Measurements from ENCODE around the gene RAPGEF4. TPM values are rescaled to one million over a fixed set of nuclear protein-coding genes. Genes with fewer than 3 reads are reported as not detected.

The RAPGEF4 gene
- total and polyA plus RNA-seq, 2 of the 13 experiments (the other 11 are each of a cell fraction or from before 2014, with no cell fraction given) = 0.78 to 0.91 TPM

DNA sequence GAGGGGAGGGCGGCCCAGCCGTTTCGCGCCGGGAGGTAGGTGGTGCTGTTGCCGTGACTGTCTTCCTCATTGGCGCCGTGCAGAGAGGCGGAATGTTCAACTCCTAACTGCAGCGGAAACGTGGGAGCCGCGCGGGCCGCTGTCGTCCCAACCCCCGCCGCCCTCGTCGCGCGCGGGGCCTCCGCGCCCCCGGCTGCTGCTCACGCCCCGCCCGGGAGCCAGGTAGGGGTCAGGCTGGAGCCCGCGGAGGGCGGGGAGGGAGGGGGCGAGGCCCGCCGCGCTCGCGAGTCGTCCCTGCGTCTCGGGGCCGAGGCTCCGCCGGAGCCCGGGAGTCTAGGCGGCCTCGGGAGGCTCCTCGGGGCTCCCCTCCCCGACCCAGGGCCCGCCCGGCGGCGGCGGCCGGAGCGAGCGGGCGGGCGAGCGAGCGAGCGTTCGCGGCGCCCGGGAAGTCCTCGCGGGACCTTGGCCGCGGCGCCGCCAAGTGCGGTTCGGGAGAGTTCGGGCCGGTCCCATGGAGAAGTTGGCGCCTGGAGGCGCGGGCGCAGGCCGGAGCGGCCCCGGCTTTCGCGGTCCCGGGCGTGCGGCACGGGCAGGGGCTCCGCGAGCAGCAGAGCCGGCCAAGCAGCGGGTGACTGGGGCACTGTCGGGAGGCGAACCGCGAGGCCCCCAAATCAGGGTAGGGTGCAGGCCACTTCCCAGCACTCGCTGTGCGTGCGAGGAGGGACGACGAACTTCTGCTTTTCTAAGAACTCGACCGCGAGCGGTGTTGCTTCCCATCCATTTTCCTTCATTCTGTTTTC is 340.3 kb downstream of the RAPGEF4 start, which contains the start of gene MAP3K20 (continued):
- TF ChIP-seq IKZF4 (CRISPR knock-in tag; IDR thresholded peaks at IDR 0.05; ENCODE audit: borderline replicate concordance, low read depth, not compliant biosample characterization) (no peak), ZNF607 (CRISPR knock-in tag; IDR thresholded peaks at IDR 0.05; ENCODE audit: borderline replicate concordance) (no peak; the same call in 1 of the 2 replicates), FOXA3 (CRISPR knock-in tag; IDR thresholded peaks at IDR 0.05) (0 out of 2 replicates have a peak, but pooled peaks have one; percentile 17), MED13 (CRISPR knock-in tag; IDR thresholded peaks at IDR 0.05) (no peak), ZNF598 (CRISPR knock-in tag; IDR thresholded peaks at IDR 0.05; ENCODE audit: borderline replicate concordance) (no peak), ZNF296 (CRISPR knock-in tag; conservative IDR thresholded peaks at IDR 0.05) (no peak), MXD4 (CRISPR knock-in tag; IDR thresholded peaks at IDR 0.05) (peak; percentile 87), ZNF430 (CRISPR knock-in tag; IDR thresholded peaks at IDR 0.05) (peak; percentile 84; the same call in 1 of the 2 replicates), ZFX (CRISPR knock-in tag; IDR thresholded peaks at IDR 0.05; ENCODE audit: low read depth) (peak; percentile 75), ZNF629 (CRISPR knock-in tag; conservative IDR thresholded peaks at IDR 0.05) (no peak), KAT2B (IDR thresholded peaks at IDR 0.05; ENCODE audit: borderline replicate concordance, low read depth, low read length) (no peak), SIN3A (IDR thresholded peaks at IDR 0.05; ENCODE audit: borderline replicate concordance, low read depth, low read length) (peak; percentile 39; the same call in 1 of the 2 replicates)
- TF ChIP-seq, protein P1, sequence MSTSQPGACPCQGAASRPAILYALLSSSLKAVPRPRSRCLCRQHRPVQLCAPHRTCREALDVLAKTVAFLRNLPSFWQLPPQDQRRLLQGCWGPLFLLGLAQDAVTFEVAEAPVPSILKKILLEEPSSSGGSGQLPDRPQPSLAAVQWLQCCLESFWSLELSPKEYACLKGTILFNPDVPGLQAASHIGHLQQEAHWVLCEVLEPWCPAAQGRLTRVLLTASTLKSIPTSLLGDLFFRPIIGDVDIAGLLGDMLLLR (CRISPR knock-in tag; IDR thresholded peaks at IDR 0.05) = peak; percentile 26; the same call in 1 of the 2 replicates
- TF ChIP-seq, protein P2, sequence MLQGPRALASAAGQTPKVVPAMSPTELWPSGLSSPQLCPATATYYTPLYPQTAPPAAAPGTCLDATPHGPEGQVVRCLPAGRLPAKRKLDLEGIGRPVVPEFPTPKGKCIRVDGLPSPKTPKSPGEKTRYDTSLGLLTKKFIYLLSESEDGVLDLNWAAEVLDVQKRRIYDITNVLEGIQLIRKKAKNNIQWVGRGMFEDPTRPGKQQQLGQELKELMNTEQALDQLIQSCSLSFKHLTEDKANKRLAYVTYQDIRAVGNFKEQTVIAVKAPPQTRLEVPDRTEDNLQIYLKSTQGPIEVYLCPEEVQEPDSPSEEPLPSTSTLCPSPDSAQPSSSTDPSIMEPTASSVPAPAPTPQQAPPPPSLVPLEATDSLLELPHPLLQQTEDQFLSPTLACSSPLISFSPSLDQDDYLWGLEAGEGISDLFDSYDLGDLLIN (CRISPR knock-in tag; IDR thresholded peaks at IDR 0.05; ENCODE audit: borderline replicate concordance) = no peak
- TF ChIP-seq, protein P3, sequence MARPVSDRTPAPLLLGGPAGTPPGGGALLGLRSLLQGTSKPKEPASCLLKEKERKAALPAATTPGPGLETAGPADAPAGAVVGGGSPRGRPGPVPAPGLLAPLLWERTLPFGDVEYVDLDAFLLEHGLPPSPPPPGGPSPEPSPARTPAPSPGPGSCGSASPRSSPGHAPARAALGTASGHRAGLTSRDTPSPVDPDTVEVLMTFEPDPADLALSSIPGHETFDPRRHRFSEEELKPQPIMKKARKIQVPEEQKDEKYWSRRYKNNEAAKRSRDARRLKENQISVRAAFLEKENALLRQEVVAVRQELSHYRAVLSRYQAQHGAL (CRISPR knock-in tag; IDR thresholded peaks at IDR 0.05; ENCODE audit: not compliant biosample characterization) = no peak
- TF ChIP-seq, protein P4, sequence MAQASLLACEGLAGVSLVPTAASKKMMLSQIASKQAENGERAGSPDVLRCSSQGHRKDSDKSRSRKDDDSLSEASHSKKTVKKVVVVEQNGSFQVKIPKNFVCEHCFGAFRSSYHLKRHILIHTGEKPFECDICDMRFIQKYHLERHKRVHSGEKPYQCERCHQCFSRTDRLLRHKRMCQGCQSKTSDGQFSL (CRISPR knock-in tag; IDR thresholded peaks at IDR 0.05) = peak; percentile 54; the same call in 1 of the 2 replicates
- TF ChIP-seq, protein P5, sequence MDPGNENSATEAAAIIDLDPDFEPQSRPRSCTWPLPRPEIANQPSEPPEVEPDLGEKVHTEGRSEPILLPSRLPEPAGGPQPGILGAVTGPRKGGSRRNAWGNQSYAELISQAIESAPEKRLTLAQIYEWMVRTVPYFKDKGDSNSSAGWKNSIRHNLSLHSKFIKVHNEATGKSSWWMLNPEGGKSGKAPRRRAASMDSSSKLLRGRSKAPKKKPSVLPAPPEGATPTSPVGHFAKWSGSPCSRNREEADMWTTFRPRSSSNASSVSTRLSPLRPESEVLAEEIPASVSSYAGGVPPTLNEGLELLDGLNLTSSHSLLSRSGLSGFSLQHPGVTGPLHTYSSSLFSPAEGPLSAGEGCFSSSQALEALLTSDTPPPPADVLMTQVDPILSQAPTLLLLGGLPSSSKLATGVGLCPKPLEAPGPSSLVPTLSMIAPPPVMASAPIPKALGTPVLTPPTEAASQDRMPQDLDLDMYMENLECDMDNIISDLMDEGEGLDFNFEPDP (CRISPR knock-in tag; conservative IDR thresholded peaks at IDR 0.05) = no peak
- TF ChIP-seq, protein P6, sequence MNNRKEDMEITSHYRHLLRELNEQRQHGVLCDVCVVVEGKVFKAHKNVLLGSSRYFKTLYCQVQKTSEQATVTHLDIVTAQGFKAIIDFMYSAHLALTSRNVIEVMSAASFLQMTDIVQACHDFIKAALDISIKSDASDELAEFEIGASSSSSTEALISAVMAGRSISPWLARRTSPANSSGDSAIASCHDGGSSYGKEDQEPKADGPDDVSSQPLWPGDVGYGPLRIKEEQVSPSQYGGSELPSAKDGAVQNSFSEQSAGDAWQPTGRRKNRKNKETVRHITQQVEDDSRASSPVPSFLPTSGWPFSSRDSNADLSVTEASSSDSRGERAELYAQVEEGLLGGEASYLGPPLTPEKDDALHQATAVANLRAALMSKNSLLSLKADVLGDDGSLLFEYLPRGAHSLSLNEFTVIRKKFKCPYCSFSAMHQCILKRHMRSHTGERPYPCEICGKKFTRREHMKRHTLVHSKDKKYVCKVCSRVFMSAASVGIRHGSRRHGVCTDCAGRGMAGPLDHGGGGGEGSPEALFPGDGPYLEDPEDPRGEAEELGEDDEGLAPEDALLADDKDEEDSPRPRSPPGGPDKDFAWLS (CRISPR knock-in tag; IDR thresholded peaks at IDR 0.05; ENCODE audit: borderline replicate concordance) = no peak
- TF ChIP-seq, protein P7, sequence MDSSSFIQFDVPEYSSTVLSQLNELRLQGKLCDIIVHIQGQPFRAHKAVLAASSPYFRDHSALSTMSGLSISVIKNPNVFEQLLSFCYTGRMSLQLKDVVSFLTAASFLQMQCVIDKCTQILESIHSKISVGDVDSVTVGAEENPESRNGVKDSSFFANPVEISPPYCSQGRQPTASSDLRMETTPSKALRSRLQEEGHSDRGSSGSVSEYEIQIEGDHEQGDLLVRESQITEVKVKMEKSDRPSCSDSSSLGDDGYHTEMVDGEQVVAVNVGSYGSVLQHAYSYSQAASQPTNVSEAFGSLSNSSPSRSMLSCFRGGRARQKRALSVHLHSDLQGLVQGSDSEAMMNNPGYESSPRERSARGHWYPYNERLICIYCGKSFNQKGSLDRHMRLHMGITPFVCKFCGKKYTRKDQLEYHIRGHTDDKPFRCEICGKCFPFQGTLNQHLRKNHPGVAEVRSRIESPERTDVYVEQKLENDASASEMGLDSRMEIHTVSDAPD (CRISPR knock-in tag; IDR thresholded peaks at IDR 0.05) = no peak
- TF ChIP-seq, protein P8, sequence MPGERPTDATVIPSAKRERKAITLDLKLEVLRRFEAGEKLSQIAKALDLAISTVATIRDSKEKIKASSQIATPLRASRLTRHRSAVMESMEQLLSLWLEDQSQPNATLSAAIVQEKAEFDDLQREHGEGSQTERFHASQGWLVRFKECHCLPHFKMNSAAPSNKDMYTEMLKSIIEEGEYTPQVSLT (CRISPR knock-in tag; IDR thresholded peaks at IDR 0.05; ENCODE audit: borderline replicate concordance, low read depth) = no peak

All from HepG2 (cell line).